NCI-H510A (cell line): Measurements from ENCODE around the gene TMCO4.

Source experiments
- DNase-seq: peaks from one replicate; lab custom pipeline; 2025; lab: John Stamatoyannopoulos, UW

The TMCO4 gene

GRCh38 chr1:19684677-19685076 lies 115.0 kb downstream of the TMCO4 start:
- DNase-seq: no peak

- DNase-seq: no peak
These were observed 116.4 kb downstream of the TMCO4 start for GRCh38 chr1:19683351-19683750.

GRCh38 chr1:19682901-19683300 lies 116.8 kb downstream of the TMCO4 start:
- DNase-seq: no peak

GRCh38 chr1:19682257-19682656 lies 117.5 kb downstream of the TMCO4 start:
- no peak for DNase-seq

- no peak for DNase-seq
These were observed 119.1 kb downstream of the TMCO4 start for GRCh38 chr1:19680644-19681043.

- DNase-seq: no peak
These were observed 120.0 kb downstream of the TMCO4 start for GRCh38 chr1:19679691-19680090.

- no peak for DNase-seq
These were observed 120.7 kb downstream of the TMCO4 start for GRCh38 chr1:19678931-19679453.

GRCh38 chr1:19678493-19678892 lies 121.2 kb downstream of the TMCO4 start:
- no peak for DNase-seq

- no peak for DNase-seq
These were observed 123.2 kb downstream of the TMCO4 start for GRCh38 chr1:19676438-19676922.

GRCh38 chr1:19675797-19676196 lies 123.9 kb downstream of the TMCO4 start:
- no peak for DNase-seq

GRCh38 chr1:19672237-19672636 lies 127.5 kb downstream of the TMCO4 start:
- no peak for DNase-seq

- no peak for DNase-seq
These were observed 128.9 kb downstream of the TMCO4 start for GRCh38 chr1:19670787-19671186.

- DNase-seq: no peak
These were observed 130.8 kb downstream of the TMCO4 start for GRCh38 chr1:19668888-19669287.

GRCh38 chr1:19665496-19666465 lies 133.9 kb downstream of the TMCO4 start:
- DNase-seq: no peak

GRCh38 chr1:19665186-19665495 lies 134.6 kb downstream of the TMCO4 start:
- DNase-seq: no peak

- peak; percentile 52 for DNase-seq
These were observed 135.1 kb downstream of the TMCO4 start, which contains the start of gene HTR6 for GRCh38 chr1:19664453-19665185. Gene HTR6, plus strand, starts transcription at chr1:19664875. Its CDS starts 879 bp downstream, at chr1:19665754.

GRCh38 chr1:19662313-19662712 lies 137.4 kb downstream of the TMCO4 start:
- no peak for DNase-seq

GRCh38 chr1:19661721-19662228 lies 137.9 kb downstream of the TMCO4 start:
- no peak for DNase-seq

GRCh38 chr1:19658186-19658585 lies 141.5 kb downstream of the TMCO4 start:
- DNase-seq: no peak

- DNase-seq: no peak
These were observed 142.2 kb downstream of the TMCO4 start for GRCh38 chr1:19657511-19657910.

- DNase-seq: no peak
These were observed 142.8 kb downstream of the TMCO4 start for GRCh38 chr1:19656780-19657466.
